Neural crest cell (in vitro differentiated cells): ENCODE data around the gene SUGP2. TPM values are rescaled to one million over a fixed set of nuclear protein-coding genes. Genes with fewer than 3 reads are reported as not detected.
A peak's percentile ranks its signal among the peaks of the same experiment; 100 is the strongest.

ENCODE experiments used
- DNase-seq: peaks from one replicate; pipeline ENCODE4 v3.0.0; 2021; ENCODE audit warnings: low read depth, mixed read lengths, low spot score
- H3K27ac Mint-ChIP-seq: one replicate; pipeline ENCODE4 v1.8.0; 2021; ENCODE audit warnings: mild to moderate bottlenecking, mixed read lengths; ENCODE audit not compliant: unreplicated experiment
- H3K27me3 Mint-ChIP-seq: 2 replicates; pipeline ENCODE4 v1.8.0; 2021; ENCODE audit warnings: low read depth, mild to moderate bottlenecking, mixed read lengths
- H3K36me3 Mint-ChIP-seq: 2 replicates; pipeline ENCODE4 v1.8.0; 2021; ENCODE audit warnings: low read depth, mild to moderate bottlenecking, mixed read lengths
- H3K4me1 Mint-ChIP-seq: 2 replicates; pipeline ENCODE4 v1.8.0; 2021; ENCODE audit warnings: mixed read lengths
- H3K4me3 Mint-ChIP-seq: one replicate; pipeline ENCODE4 v1.8.0; 2021; ENCODE audit warnings: mild to moderate bottlenecking, mixed read lengths
- H3K9me3 Mint-ChIP-seq: 2 replicates; pipeline ENCODE4 v1.8.0; 2021; ENCODE audit warnings: mixed read lengths
- total RNA-seq: library from RNA; stranded (reverse); gene quantifications from 2 replicates; pipeline ENCODE4 v1.2.1, GENCODE V29; 2021
- TF ChIP-seq, protein P1 (sequence below): fragments of 200-600 bp; sonication (generic); conservative IDR thresholded peaks from 2 replicates; pipeline ENCODE4 v1.5.0; 2021; ENCODE audit warnings: antibody characterized with exemption, mild to moderate bottlenecking

SUGP2 gene
- total RNA-seq, 1 donor from 2014 or later: 160 TPM

DNA sequence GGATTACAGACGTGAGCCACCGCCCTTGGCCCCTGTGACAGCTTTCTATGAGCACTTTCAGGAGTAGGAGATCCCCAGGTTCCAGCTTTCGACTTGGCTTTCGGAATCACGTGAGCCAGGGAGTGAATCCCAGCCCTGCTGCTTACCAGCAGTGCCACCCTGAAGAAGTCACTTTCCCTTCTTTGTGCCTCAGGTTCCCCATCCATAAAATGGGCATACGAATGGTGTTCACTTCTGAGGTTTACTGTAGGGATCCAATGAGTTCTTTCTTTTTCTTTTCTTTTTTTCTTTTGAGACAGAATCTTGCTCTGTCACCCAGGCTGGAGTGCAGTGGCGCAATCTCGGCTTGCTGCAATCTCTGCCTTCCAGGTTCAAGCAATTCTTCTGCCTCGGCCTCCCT, 88.0 kb downstream of the SUGP2 start:
- H3K36me3 Mint-ChIP-seq: no peaks in the 10 kb centered on the region
- H3K27ac Mint-ChIP-seq: no peak overlapping the region
- peaks cover 6% of the 10 kb centered on the region for H3K4me1 Mint-ChIP-seq
- H3K9me3 Mint-ChIP-seq: no peaks in the 10 kb centered on the region
- no peak overlapping the region for H3K4me3 Mint-ChIP-seq
- DNase-seq: no peak
- H3K27me3 Mint-ChIP-seq: no peaks in the 10 kb centered on the region
- TF ChIP-seq, protein P1, sequence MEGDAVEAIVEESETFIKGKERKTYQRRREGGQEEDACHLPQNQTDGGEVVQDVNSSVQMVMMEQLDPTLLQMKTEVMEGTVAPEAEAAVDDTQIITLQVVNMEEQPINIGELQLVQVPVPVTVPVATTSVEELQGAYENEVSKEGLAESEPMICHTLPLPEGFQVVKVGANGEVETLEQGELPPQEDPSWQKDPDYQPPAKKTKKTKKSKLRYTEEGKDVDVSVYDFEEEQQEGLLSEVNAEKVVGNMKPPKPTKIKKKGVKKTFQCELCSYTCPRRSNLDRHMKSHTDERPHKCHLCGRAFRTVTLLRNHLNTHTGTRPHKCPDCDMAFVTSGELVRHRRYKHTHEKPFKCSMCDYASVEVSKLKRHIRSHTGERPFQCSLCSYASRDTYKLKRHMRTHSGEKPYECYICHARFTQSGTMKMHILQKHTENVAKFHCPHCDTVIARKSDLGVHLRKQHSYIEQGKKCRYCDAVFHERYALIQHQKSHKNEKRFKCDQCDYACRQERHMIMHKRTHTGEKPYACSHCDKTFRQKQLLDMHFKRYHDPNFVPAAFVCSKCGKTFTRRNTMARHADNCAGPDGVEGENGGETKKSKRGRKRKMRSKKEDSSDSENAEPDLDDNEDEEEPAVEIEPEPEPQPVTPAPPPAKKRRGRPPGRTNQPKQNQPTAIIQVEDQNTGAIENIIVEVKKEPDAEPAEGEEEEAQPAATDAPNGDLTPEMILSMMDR: no peak

DNA sequence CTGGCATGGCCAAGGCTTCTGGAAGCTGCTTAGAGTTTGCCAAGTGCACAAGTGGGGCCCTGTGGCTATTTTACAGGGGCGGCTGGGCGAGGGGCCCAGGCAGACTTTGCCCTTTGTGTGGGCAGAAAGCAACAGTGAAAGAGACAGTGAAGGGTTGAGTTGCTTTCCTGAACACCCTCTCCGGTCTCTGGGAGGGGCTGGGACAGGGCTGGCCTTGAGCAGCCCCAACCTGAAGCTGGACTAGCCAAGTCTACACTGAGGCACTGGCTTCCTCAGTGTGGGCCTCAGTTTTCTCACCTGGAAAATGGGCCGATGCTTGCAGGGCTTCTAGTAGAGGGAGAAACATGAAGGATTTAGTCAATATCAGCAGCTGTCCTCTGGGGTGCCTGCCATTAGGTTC, 89.9 kb downstream of the SUGP2 start:
- Mint-ChIP-seq H3K36me3 (no peaks in the 10 kb centered on the region), H3K4me3 (peak overlapping the region; percentile 71), H3K27me3 (no peaks in the 10 kb centered on the region), H3K4me1 (peaks cover 17% of the 10 kb centered on the region), H3K27ac (no peak overlapping the region), H3K9me3 (no peaks in the 10 kb centered on the region)
- TF ChIP-seq, protein P1: no peak
- DNase-seq: no peak

DNA sequence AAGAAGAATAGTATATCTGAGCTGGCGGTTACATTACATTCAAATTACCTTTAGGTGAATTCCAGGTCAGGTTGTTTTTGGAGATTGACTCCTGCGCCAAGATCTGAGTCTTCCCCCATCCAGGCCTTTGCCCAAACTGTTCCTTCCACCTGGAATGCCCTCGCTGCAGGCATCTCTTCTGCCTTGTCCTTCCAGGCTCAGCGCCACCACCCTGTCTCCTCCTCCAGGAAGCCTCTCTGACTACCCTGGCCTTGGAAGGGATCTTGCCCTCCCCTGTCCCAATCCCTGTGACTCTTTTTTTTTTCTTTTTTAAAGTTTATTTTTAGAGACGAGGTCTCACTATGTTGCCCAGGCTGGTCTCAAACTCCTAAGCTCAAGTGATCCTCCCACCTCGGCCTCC, 90.6 kb downstream of the SUGP2 start:
- peaks cover 17% of the 10 kb centered on the region for H3K4me1 Mint-ChIP-seq
- no peak for DNase-seq
- peak overlapping the region; percentile 82 for H3K4me3 Mint-ChIP-seq
- H3K36me3 Mint-ChIP-seq: no peaks in the 10 kb centered on the region
- no peak overlapping the region for H3K27ac Mint-ChIP-seq
- no peaks in the 10 kb centered on the region for H3K9me3 Mint-ChIP-seq
- no peaks in the 10 kb centered on the region for H3K27me3 Mint-ChIP-seq
- TF ChIP-seq, protein P1: no peak

DNA sequence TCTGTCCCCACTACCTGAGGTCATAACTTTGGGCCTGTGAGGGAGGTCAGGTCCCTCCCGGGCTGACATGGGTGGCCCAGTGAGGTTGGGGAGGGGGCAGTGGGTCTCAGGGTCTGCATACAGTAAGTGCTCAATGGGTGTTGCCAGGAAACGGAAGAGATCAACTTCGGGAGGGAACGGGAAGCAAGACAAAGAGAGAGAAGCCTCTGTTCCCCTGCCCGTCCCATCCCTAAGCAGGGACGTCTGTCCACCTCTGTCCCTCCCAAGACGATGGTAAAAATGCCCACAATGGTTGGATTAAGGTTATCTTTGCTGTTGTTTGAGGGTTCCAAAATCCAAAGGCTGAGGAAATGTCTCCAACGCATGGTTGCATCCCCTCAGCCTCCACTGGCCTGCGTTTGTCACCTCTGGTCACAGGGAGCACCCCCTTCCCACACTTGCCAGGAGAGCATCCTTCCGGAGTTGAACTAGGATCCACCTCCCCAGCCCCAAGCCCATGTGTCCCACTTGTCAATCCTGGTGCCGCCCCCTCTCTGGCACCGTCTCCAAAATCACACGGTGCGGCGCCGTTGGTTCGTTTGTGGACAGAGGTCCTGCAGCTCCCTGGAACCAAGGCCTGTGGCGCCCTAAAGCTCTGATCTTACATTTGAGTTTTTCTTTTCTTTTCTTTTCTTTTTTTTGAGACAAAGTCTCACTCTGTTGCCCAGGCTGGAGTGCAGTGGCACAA, 91.5 kb downstream of the SUGP2 start:
- TF ChIP-seq, protein P1: no peak
- peaks cover 17% of the 10 kb centered on the region for H3K4me1 Mint-ChIP-seq
- H3K27me3 Mint-ChIP-seq: no peaks in the 10 kb centered on the region
- no peak overlapping the region for H3K27ac Mint-ChIP-seq
- no peaks in the 10 kb centered on the region for H3K9me3 Mint-ChIP-seq
- DNase-seq: no peak
- H3K4me3 Mint-ChIP-seq: peak overlapping the region; percentile 82
- no peaks in the 10 kb centered on the region for H3K36me3 Mint-ChIP-seq

Other genes with a start within 250 kb of the SUGP2 start
- not detected in 2 replicates for gene COMP, start 242.2 kb downstream of the SUGP2 start, total RNA-seq
- 73.1 and 76.5 TPM in 2 replicates for gene UPF1, start 201.6 kb downstream of the SUGP2 start, total RNA-seq
- 27.7 and 29.8 TPM in 2 replicates for gene CERS1, start 137.4 kb downstream of the SUGP2 start, total RNA-seq
- gene COPE, start 114.1 kb downstream of the SUGP2 start, total RNA-seq: 194 and 196 TPM in 2 replicates
- gene DDX49, start 113.8 kb downstream of the SUGP2 start, total RNA-seq: 54.9 and 56.6 TPM in 2 replicates
- 71.4 and 78.8 TPM in 2 replicates for gene HOMER3, start 92.3 kb downstream of the SUGP2 start, total RNA-seq
- gene ARMC6, start 86 bp upstream of the SUGP2 start, total RNA-seq: 52.5 and 57.9 TPM in 2 replicates
- 10.5 and 11.1 TPM in 2 replicates for gene SLC25A42, start 30.5 kb upstream of the SUGP2 start, total RNA-seq
- 42.8 and 44.8 TPM in 2 replicates for gene TMEM161A, start 105.0 kb upstream of the SUGP2 start, total RNA-seq
- gene MEF2B, start 136.7 kb upstream of the SUGP2 start, total RNA-seq: 1.4 and 1.5 TPM in 2 replicates
- gene BORCS8, start 158.6 kb upstream of the SUGP2 start, total RNA-seq: 23.6 and 28.0 TPM in 2 replicates
- 107 and 111 TPM in 2 replicates for gene RFXANK, start 158.7 kb upstream of the SUGP2 start, total RNA-seq
- gene NR2C2AP, start 169.9 kb upstream of the SUGP2 start, total RNA-seq: 17.6 and 18.6 TPM in 2 replicates
- 12.3 and 13.8 TPM in 2 replicates for gene NCAN, start 178.4 kb upstream of the SUGP2 start, total RNA-seq
- 5.5 and 5.7 TPM in 2 replicates for gene TM6SF2, start 239.8 kb upstream of the SUGP2 start, total RNA-seq